HEK293 (cell line): ENCODE measurements around the gene SSTR4.

Experiments used
- ELK4 ChIP-seq: IDR thresholded peaks from 2 replicates; pipeline ENCODE4 v1.6.1; 2011; ENCODE audit warnings: mild to moderate bottlenecking, low read depth, low read length, borderline replicate concordance
- KLF1 ChIP-seq: fragments of 450-650 bp; formaldehyde crosslinking; IDR thresholded peaks from 2 replicates; pipeline ENCODE4 v1.5.1; 2016; ENCODE audit warnings: missing biosample characterization, missing genetic modification characterization
- PATZ1 ChIP-seq: fragments of 450-650 bp; formaldehyde crosslinking; IDR thresholded peaks from 2 replicates; pipeline ENCODE4 v1.5.1; 2016; ENCODE audit warnings: missing biosample characterization, missing genetic modification characterization
- ZNF624 ChIP-seq: fragments of 450-650 bp; formaldehyde crosslinking; IDR thresholded peaks from 2 replicates; pipeline ENCODE4 v1.5.1; 2017; ENCODE audit warnings: missing biosample characterization, missing genetic modification characterization

- TF ChIP-seq KLF1 (no peak), ELK4 (no peak), PATZ1 (tag by site-specific recombination) (no peak), ZNF624 (no peak)
Observed at GRCh38 chr20:23021541-23021940, 13.6 kb upstream of the SSTR4 start.
